ENCODE results near the gene ECHS1.

DNA sequence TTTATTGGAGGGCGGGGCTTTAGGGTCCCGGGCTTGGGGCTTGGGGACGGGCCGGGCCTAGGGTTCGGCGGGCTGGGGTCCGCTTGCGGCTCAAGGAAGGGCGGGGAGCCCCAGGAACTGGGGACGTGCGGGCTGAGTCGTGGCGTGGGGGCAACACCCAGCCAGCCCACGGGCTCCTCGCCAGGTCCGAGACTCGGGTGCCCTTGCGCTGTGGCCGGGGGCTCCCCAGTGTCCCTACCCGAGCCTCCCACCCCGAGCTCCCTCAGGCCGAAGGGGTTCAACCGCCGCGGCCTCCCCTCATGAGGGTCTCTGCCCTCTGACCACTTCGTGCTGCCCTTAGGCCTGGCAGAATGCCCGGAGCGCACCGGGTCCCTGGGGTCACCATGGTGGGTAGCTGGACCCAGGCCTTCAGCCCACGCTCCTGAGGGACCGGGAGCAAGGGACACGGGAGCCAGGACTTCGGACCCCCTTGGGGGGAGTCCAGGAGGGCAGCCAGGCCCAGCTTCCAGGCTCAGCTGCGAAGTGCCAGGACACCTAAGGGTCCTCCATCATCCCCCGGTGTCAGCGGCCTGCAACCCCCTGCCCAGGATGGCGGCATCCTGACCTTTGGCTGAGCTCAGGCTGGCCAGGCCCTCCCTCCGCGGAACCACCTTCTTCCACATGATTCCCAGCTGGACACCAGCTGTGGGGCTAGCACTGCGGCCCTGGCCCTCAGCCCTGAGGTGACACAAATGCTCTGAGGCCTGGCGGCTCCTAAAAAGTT is 14.8 kb downstream of the ECHS1 start:
- no peak for TF ChIP-seq USF2 (IDR thresholded peaks at IDR 0.05; ENCODE audit: borderline replicate concordance, low read depth, low read length)
- no peak for TF ChIP-seq CTCF (IDR thresholded peaks at IDR 0.05)
- no peak for TF ChIP-seq JUND (IDR thresholded peaks at IDR 0.05)
- TF ChIP-seq RAD21 (IDR thresholded peaks at IDR 0.05; ENCODE audit: low read length) = no peak
- TF ChIP-seq MEF2A (IDR thresholded peaks at IDR 0.05; ENCODE audit: borderline replicate concordance, low read depth) = no peak
- no peak for TF ChIP-seq EP300 (IDR thresholded peaks at IDR 0.05; ENCODE audit: borderline replicate concordance in 1 of 2, low read depth in 1 of 2, low read length in 1 of 2)
- TF ChIP-seq TAF1 (IDR thresholded peaks at IDR 0.05; ENCODE audit: borderline replicate concordance, low read depth, low read length) = no peak
- TF ChIP-seq EZH2phosphoT487 (IDR thresholded peaks at IDR 0.05; ENCODE audit: borderline replicate concordance, low read depth) = no peak
- TF ChIP-seq RFX5 (IDR thresholded peaks at IDR 0.05; ENCODE audit: low read length) = no peak
